GM18505 (cell line): ENCODE results near the gene SHLD2.
"Not testable (repeated sequence)": the region's sequence is repeated elsewhere in the genome, so short reads cannot be mapped to it uniquely, and the experiment has no call there.

Experiments
- ATAC-seq: cut with Tn5 transposase; IDR thresholded peaks from one replicate; pipeline ENCODE4 v1.9.1; 2021; ENCODE audit not compliant: unreplicated experiment
- POLR2A ChIP-seq: IDR thresholded peaks from 4 replicates; pipeline ENCODE4 v1.6.1; 2011; ENCODE audit warnings: borderline replicate concordance; ENCODE audit not compliant: insufficient read depth, insufficient read length; ENCODE audit errors: extremely low read depth

SHLD2 gene

GRCh38 chr10:87094373-87095235 is at the start of gene SHLD2, which contains the start of gene GLUD1:
SHLD2 (plus strand) TSS chr10:87095206; CDS start chr10:87151355, 56,149 bp downstream.
GLUD1 (minus strand) TSS chr10:87094843; CDS start chr10:87094769, 74 bp downstream.
- peak; percentile 61 for ATAC-seq
- TF ChIP-seq POLR2A, result peak; percentile 74

- TF ChIP-seq POLR2A, result no peak
- ATAC-seq, result no peak
Observed at GRCh38 chr10:87045434-87045938, 49.5 kb upstream of the SHLD2 start.

GRCh38 chr10:87053111-87053510 is 41.9 kb upstream of the SHLD2 start:
- no peak for ATAC-seq
- TF ChIP-seq POLR2A, result no peak

GRCh38 chr10:87053577-87054181 is 41.3 kb upstream of the SHLD2 start:
- no peak for ATAC-seq
- TF ChIP-seq POLR2A, result no peak

GRCh38 chr10:87054373-87055295 is 40.4 kb upstream of the SHLD2 start:
- ATAC-seq, result no peak
- no peak for TF ChIP-seq POLR2A

- TF ChIP-seq POLR2A, result no peak
- ATAC-seq, result no peak
Observed at GRCh38 chr10:87058171-87058570, 36.8 kb upstream of the SHLD2 start.

- no peak for TF ChIP-seq POLR2A
- ATAC-seq, result no peak
Observed at GRCh38 chr10:87059401-87059800, 35.6 kb upstream of the SHLD2 start.

- no peak for TF ChIP-seq POLR2A
- no peak for ATAC-seq
Observed at GRCh38 chr10:87060280-87060928, 34.6 kb upstream of the SHLD2 start.

- no peak for TF ChIP-seq POLR2A
- ATAC-seq, result no peak
Observed at GRCh38 chr10:87064651-87065050, 30.4 kb upstream of the SHLD2 start.

- no peak for TF ChIP-seq POLR2A
- no peak for ATAC-seq
Observed at GRCh38 chr10:87066178-87066577, 28.8 kb upstream of the SHLD2 start.

- ATAC-seq, result no peak
- no peak for TF ChIP-seq POLR2A
Observed at GRCh38 chr10:87066865-87067264, 28.1 kb upstream of the SHLD2 start.

- ATAC-seq, result no peak
- no peak for TF ChIP-seq POLR2A
Observed at GRCh38 chr10:87068281-87068680, 26.7 kb upstream of the SHLD2 start.

GRCh38 chr10:87072449-87072848 is 22.6 kb upstream of the SHLD2 start:
- no peak for ATAC-seq
- TF ChIP-seq POLR2A, result no peak

GRCh38 chr10:87076421-87076820 is 18.6 kb upstream of the SHLD2 start:
- not testable (repeated sequence) for ATAC-seq
